ENCODE measurements around the gene MAN1A2. TPM values are rescaled to one million over a fixed set of nuclear protein-coding genes. Genes with fewer than 3 reads are reported as not detected.
A peak's percentile ranks its signal among the peaks of the same experiment; 100 is the strongest.

The MAN1A2 gene
- total RNA-seq, 4 donors from 2014 or later = 23.3 to 77.6 (median 57.0) TPM

DNA sequence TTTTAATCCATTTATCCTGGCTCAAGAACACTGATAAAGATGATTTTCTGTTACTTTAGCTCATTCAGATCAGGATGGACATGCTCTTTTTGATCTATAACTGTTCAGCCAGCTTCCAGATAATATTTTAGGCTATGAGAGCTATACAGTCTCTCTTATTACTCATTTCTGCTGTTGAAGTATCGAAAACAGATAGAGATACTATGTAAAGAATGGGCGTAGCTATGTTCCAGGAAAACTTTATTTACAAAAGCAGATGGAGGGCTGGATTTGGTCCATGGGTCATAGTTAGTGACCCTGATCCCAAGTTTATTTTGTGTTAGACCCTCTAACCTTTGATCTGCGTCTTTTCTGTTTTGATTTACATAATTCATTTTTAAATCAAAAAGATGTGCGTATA is 159.8 kb downstream of the MAN1A2 start:
- TF ChIP-seq POLR2A (IDR thresholded peaks at IDR 0.05) = no peak
- TF ChIP-seq, protein P1, sequence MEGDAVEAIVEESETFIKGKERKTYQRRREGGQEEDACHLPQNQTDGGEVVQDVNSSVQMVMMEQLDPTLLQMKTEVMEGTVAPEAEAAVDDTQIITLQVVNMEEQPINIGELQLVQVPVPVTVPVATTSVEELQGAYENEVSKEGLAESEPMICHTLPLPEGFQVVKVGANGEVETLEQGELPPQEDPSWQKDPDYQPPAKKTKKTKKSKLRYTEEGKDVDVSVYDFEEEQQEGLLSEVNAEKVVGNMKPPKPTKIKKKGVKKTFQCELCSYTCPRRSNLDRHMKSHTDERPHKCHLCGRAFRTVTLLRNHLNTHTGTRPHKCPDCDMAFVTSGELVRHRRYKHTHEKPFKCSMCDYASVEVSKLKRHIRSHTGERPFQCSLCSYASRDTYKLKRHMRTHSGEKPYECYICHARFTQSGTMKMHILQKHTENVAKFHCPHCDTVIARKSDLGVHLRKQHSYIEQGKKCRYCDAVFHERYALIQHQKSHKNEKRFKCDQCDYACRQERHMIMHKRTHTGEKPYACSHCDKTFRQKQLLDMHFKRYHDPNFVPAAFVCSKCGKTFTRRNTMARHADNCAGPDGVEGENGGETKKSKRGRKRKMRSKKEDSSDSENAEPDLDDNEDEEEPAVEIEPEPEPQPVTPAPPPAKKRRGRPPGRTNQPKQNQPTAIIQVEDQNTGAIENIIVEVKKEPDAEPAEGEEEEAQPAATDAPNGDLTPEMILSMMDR (IDR thresholded peaks at IDR 0.05) = no peak
- no peaks in the 10 kb centered on the region for H3K36me3 ChIP-seq
- H3K27ac ChIP-seq = no peak overlapping the region

DNA sequence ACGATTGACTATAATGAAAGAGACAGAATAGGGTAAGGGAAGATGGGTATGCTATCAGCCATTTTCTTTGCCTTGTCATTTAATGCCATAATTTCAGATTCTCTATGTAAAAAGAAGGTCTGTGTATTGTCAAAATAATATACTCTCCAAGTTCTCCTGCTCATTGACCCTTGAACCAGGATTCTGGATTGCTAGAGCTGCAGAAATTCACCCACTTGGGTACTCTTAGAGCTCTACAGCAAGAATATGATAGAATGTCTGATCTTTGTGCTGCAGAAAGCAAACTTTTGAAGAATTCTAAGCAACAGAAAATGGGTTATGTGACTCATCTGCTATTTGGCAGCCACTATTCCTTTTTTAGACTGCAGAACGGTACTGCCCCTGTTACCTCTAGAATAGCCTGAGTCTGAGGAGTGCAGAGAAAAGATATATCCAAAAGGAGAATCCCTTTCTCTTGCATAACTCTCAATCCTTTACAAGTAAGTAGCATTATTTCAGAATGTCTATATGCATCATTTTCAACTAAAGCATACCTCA is 160.4 kb downstream of the MAN1A2 start:
- no peak for TF ChIP-seq POLR2A (IDR thresholded peaks at IDR 0.05)
- TF ChIP-seq, protein P1 (IDR thresholded peaks at IDR 0.05) = no peak
- Histone ChIP-seq H3K27me3 (no peaks in the 10 kb centered on the region), H3K4me3 (no peak overlapping the region), H3K36me3 (no peaks in the 10 kb centered on the region), H3K4me1 (peaks cover 0 to 4% of the 10 kb centered on the region in 2 donors), H3K27ac (no peak overlapping the region), H3K9me3 (no peaks in the 10 kb centered on the region)
- intact Hi-C loops (cut with DNase I; ENCODE audit: low total_unique reads) = no loop called here
- no peak for DNase-seq

More for the DNA sequence above, 159.8 kb downstream of the MAN1A2 start:
- Histone ChIP-seq H3K27me3 (no peaks in the 10 kb centered on the region), H3K9me3 (no peaks in the 10 kb centered on the region), H3K4me3 (no peak overlapping the region), H3K4me1 (peaks cover 0 to 4% of the 10 kb centered on the region in 2 donors)
- no peak for DNase-seq
- intact Hi-C loops (cut with DNase I; ENCODE audit: low total_unique reads) = no loop called here

DNA sequence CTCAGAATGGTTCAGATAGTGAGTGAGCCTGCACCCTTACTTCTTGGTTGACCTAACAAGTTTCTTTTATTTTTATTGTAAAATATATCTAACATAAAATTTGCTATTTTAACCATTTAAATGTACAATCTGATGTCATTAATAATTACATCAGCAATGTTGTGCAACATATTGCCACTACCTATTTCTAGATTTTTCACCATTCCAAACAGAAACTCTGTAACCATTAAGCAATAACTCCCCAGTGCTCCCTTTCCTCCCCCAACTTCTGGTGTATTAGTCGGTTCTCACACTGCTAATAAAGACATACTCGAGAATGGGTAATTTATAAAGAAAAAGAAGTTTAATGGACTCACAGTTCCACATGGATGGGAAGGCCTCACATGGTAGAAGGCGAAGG is 162.4 kb downstream of the MAN1A2 start:
- Histone ChIP-seq H3K27ac (no peak overlapping the region), H3K4me1 (peaks cover 0 to under 1% of the 10 kb centered on the region in 2 donors), H3K27me3 (no peaks in the 10 kb centered on the region), H3K4me3 (no peak overlapping the region), H3K36me3 (no peaks in the 10 kb centered on the region), H3K9me3 (no peaks in the 10 kb centered on the region)
- no peak for DNase-seq
- intact Hi-C loops (cut with DNase I; ENCODE audit: low total_unique reads) = loop anchor here (10.0 kb wide), 1 partner anchor 225 kb away; no protein-coding TSS in a partner anchor
- TF ChIP-seq, protein P1 (IDR thresholded peaks at IDR 0.05) = no peak
- TF ChIP-seq POLR2A (IDR thresholded peaks at IDR 0.05) = no peak

DNA sequence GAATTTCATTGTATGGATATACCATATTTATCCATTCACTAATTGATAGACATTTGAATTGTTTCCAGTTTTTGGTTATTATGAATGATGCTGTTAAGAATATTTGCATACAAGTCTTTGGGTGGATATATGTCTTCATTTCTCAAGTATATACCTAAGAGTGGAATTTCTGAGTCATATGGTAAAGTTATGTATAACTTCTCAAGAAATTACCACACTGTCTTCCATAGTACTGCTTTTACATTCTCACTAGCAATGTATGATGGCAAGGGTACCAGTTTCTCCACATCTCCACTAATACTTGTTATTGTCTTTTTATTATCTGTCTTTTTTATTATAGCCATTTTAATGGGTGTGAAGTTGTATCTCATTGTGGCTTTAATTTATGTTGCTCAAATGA is 164.0 kb downstream of the MAN1A2 start:
- Histone ChIP-seq H3K27ac (no peak overlapping the region), H3K36me3 (no peaks in the 10 kb centered on the region), H3K4me1 (no peaks in the 10 kb centered on the region), H3K27me3 (no peaks in the 10 kb centered on the region), H3K4me3 (no peak overlapping the region), H3K9me3 (no peaks in the 10 kb centered on the region)
- no peak for TF ChIP-seq POLR2A (IDR thresholded peaks at IDR 0.05)
- TF ChIP-seq, protein P1 (IDR thresholded peaks at IDR 0.05) = no peak
- intact Hi-C loops (cut with DNase I; ENCODE audit: low total_unique reads) = loop anchor here (10.0 kb wide), 1 partner anchor 224 kb away; no protein-coding TSS in a partner anchor
- DNase-seq = no peak

DNA sequence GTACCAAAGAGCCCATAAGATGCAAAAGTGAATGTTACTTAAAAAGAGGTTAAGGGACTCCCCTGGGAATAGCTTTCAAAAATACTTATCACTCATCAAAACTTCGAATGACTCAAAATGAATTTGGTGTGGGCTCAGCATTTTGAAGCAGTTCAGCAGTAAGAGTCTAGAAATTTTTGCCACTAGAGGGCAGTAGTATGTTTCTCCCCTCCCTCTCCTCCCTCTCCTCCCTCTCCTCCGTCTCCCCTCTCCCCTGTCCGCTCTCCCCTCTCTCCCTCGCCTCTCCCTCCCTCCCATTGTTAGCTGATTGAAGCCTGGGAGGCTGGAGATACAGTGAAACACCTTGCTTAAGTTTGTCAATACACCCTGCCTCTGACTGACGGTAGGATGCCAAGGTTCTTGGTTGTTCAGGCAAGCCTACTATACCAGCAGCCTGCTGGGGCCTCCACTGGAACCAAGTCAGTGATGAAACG is 167.8 kb downstream of the MAN1A2 start:
- Histone ChIP-seq H3K27ac (no peak overlapping the region), H3K4me1 (no peaks in the 10 kb centered on the region), H3K4me3 (no peak overlapping the region), H3K9me3 (no peaks in the 10 kb centered on the region), H3K36me3 (no peaks in the 10 kb centered on the region), H3K27me3 (no peaks in the 10 kb centered on the region)
- peak in 1 of 2 donors; percentile 20 for DNase-seq
- TF ChIP-seq, protein P1 (IDR thresholded peaks at IDR 0.05) = peak; percentile 32 to 72 (median 51)
- TF ChIP-seq POLR2A (IDR thresholded peaks at IDR 0.05) = no peak
- intact Hi-C loops (cut with DNase I; ENCODE audit: low total_unique reads) = loop anchor here (10.0 kb wide), 1 partner anchor 220 kb away; no protein-coding TSS in a partner anchor

All from uterus (tissue), 4 donors.